HG03039 (cell line): ENCODE measurements around the gene ODC1.
A peak's percentile ranks its signal among the peaks of the same experiment; 100 is the strongest.
"Not testable (repeated sequence)": the region's sequence is repeated elsewhere in the genome, so short reads cannot be mapped to it uniquely, and the experiment has no call there.

Source experiments
- ATAC-seq: cut with Tn5 transposase; IDR thresholded peaks from one replicate; pipeline ENCODE4 v1.9.1; 2021; ENCODE audit warnings: mild to moderate bottlenecking, moderate library complexity; ENCODE audit not compliant: unreplicated experiment

ODC1 gene

GRCh38 chr2:10447895-10448575 is at the start of gene ODC1:
ODC1 (minus strand) TSS chr2:10448327; CDS start chr2:10445032, 3,295 bp downstream.
- ATAC-seq, result peak; percentile 73

- ATAC-seq, result no peak
Observed at GRCh38 chr2:10497797-10498251, 49.7 kb upstream of the ODC1 start.

GRCh38 chr2:10495988-10496313 is 47.8 kb upstream of the ODC1 start:
- no peak for ATAC-seq

GRCh38 chr2:10495311-10495987 is 47.3 kb upstream of the ODC1 start:
- ATAC-seq, result no peak

DNA sequence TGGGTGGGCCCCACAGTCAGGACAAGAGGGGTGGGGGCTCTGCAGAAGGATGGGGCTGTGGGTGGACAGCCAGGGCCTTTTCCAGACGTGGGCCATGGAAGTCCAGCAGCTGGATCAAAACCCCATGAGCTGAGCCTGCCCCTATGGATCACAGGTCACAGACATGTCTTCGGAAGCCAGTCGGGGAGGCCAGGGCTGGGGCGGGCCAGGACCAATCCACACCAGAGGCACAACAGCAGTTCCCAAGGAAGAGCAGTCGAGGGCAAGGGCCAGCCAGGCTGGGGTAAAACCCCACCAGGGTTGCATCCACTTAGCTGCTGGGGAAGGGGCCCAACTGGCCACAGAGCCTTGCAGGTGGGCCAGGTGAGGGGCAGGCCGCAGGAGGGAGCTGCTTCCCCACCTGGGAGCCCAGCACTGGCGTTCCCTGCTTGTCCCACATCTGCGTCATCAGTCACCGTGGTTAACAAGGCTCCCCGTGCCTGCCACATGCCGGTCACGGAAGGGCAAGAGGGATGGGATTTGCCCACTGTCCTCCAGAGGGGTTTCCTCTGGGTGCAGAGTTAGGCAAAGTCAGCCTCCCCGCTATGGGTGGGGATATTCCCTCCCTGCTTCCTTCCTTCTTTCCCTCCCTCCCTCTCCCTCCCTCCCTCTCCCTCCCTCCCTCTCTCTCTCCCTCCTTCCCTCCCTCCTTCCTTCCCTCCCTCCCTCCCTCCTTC is 46.4 kb upstream of the ODC1 start:
- no peak for ATAC-seq

DNA sequence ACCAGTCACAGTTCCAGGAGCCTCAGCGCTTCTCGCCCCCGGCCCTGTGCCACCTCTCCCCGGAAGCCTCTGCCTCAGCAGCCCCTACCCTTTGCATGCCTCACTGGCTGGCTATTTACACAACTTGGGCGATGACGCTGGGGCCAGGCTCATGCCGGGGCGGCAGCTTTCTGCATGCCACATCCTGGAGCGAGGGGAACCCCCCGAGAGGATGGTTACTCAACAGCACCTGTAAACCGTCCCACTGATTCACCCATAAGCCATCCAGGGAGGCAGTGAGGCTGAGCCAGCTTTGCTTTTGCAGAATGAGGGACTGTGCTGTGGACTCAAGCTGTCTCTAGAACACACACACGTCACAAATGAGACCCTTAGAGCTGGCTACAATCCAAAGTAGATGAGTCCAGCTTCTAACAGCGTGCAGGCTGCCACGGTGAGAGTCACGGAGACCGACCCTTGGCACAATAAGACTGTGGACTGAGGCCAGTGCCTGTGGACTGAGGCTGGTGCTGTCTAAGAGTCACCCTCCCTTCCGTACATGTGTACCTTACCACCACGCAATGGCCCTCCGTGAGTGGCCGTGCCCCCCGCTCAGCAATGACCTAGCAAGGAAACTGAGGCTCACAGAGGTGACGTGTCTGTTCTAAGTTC is 45.6 kb upstream of the ODC1 start:
- peak; percentile 83 for ATAC-seq

DNA sequence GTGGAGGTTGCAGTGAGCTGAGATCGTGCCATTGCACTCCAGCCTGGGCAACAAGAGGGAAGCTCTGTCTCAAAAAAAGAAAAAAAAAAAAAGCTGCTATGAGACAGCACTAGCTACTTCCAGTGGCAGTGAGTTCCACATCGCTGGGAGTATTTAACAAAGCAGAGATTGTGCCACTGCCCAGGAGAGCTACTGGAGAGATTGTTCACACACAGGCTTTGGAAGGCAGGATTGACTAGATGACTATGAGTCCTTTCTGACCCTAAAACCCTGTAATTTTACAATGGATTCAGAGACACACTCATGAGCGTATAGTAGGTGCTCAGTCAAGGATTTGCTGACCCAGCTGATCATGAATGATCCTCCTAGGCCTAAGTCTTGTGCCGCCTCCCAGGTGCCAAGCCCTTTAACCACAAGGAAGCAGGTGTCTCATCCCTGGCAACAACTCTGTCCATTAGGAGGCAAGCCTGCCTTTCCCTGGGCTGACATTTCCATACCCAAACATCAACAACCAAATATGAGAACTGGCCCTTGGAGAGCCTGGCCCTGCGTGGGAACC is 45.0 kb upstream of the ODC1 start:
- ATAC-seq, result no peak

- ATAC-seq, result no peak
Observed at GRCh38 chr2:10490806-10491291, 42.7 kb upstream of the ODC1 start.

DNA sequence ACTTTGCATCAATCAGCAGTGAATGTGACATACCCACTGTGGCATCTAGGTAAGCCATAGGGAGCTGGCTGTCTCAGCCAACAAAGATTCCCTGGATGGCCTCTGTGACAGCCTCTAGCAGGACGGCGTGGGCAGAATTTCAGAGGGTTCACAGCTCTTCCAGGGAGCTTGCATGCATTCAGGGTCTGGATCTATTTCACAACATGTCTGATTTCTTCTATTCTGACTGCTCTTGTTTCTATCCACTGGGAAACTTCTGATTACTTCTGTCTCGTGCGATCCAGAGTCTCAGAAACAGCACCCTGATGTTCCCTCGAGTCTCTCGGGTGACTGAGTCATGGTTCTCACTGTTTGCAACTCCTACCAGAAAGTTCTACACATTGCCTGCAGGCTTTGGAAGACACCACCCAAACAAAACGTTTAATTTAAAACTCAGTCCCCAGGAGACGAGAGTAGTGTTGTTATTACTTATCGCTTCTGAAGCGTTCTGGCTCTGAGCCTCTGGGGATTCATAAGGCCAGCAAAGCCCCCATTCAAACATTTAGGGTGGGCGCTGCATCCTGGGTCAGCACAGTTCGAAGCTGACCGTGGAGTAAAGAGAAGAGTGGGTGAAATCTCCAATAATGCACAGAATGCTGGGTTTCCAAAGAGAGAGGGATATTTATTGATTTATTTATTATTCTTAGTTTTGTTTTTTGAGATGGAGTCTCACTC is 41.9 kb upstream of the ODC1 start:
- no peak for ATAC-seq

DNA sequence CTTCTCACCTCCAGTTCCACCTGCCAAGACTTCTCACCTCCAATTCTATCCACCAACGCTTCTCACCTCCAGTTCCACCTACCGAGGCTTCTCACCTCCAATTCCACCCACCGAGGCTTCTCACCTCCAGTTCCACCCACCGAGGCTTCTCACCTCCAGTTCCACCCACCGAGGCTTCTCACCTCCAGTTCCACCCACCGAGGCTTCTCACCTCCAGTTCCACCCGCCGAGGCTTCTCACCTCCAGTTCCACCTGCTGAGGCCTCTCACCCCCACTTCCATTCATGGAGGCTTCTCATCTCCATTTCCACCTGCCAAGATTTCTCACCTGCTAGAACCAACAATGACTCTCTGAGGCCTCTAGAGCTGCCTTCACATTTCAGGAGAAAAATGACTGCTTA is 40.0 kb upstream of the ODC1 start:
- ATAC-seq, result not testable (repeated sequence)

DNA sequence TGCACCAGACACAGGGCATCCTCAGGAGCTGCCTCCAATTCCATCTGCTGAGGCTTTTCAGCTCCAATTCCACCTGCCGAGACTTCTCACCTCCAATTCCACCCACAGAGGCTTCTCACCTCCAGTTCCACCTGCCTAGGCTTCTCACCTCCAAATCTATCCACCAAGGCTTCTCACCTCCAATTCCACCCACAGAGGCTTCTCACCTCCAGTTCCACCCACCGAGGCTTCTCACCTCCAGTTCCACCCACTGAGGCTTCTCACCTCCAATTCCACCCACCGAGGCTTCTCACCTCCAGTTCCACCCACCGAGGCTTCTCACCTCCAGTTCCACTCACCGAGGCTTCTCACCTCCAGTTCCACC is 39.6 kb upstream of the ODC1 start:
- not testable (repeated sequence) for ATAC-seq

GRCh38 chr2:10487081-10487740 is 39.1 kb upstream of the ODC1 start:
- no peak for ATAC-seq

DNA sequence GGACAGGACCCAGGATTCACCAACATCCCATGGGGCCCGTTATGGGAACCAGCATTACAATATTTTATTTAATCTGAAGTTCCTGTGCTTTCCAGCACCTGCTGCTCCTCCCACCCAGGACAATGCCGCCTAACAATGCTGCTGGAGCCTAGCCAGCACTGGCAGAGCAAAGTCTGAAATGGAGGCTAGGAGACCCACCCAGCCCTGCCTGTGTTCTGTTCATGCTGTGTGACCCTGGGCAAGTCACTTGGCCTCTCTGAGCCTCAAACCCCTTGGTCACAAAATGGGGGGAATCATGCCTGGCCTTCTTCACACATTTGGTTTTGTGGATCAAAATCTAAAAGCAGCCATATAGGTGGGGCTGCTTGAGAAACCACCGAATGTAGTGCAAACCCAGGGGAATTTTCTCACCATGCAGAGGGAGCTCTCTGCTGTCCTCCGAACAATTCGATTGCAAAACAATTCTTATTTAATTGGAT is 38.5 kb upstream of the ODC1 start:
- no peak for ATAC-seq

GRCh38 chr2:10486091-10486490 is 38.0 kb upstream of the ODC1 start:
- ATAC-seq, result no peak

- ATAC-seq, result no peak
Observed at GRCh38 chr2:10482913-10483312, 34.8 kb upstream of the ODC1 start.

DNA sequence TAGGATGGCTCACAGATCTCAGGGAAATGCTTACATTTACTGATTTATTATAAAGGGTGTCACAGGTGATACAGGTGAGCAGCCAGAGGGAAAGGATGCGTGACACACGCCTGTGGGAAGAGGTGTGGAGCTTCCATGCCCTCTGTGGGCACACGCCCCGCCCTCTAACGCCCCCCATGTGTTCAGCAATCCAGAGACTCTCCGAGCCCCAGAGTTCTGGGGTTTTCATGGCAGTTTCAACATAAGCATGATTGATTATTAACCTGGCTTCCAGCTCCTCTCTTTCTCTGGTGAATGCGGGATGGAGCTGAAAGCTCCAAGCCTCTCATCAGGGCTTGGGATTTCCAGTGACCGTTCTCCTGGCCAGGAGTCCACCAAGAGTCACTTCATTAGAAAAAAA is 34.3 kb upstream of the ODC1 start:
- no peak for ATAC-seq

DNA sequence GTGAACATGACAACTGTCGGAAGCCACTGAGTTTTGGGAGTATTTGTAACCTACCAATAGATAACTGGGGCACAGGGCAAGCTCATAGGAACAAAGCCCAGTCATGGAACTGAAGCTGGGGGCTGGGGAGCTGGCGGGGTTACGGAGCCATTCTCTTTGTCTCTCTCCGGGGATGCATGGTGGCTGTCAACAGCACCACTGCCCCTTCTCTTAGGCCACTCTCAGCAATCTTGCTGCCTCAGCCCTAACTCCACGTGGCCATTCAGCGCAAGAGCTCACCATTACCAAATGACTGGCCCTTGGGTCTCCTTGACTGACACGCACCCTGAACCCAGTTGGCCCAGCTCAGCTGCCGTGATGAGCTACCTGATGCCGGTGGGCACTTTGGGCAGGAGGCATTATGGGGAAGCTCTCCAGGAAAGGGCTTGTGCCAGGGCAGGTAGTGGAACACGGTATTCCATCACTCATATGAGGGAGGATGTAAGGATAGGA is 33.6 kb upstream of the ODC1 start:
- no peak for ATAC-seq

- no peak for ATAC-seq
Observed at GRCh38 chr2:10481055-10481665, 33.0 kb upstream of the ODC1 start.

- no peak for ATAC-seq
Observed at GRCh38 chr2:10480359-10480949, 32.3 kb upstream of the ODC1 start.
